H1 (cell line): Measurements from ENCODE around the gene CLDN34.

Experiments used
- CBX8 ChIP-seq: fragments of 300-800, 300-1000 bp; sonication (generic); IDR thresholded peaks from 2 replicates; pipeline ENCODE4 v1.7.1; 2016; ENCODE audit warnings: low read depth, low read length, borderline replicate concordance
- CHD2 ChIP-seq: IDR thresholded peaks from 2 replicates; pipeline ENCODE4 v1.6.1; 2012; ENCODE audit warnings: low read length, improper control_type of control experiment
- CREB1 ChIP-seq: IDR thresholded peaks from 2 replicates; pipeline ENCODE4 v1.6.1; 2012; ENCODE audit warnings: inconsistent platforms
- CTCF ChIP-seq, 3 experiments: IDR thresholded peaks; 1 replicate in 2 of 3; 2 replicates in 1 of 3; pipeline versions ENCODE4 v1.5.1 to v1.6.1; 2011; ENCODE audit warnings: low read length in 3 of 3, mild to moderate bottlenecking in 3 of 3, inconsistent platforms in 2 of 3, low read depth in 1 of 3, moderate library complexity in 1 of 3; ENCODE audit not compliant: insufficient read depth in 1 of 3; ENCODE audit errors: control extremely low read depth in 1 of 3
- EZH2 ChIP-seq: fragments of 200-600 bp; sonication (generic); IDR thresholded peaks from 2 replicates; pipeline ENCODE4 v1.7.1; 2012; ENCODE audit warnings: low read depth, mild to moderate bottlenecking, moderate library complexity, low read length, inconsistent platforms; ENCODE audit not compliant: severe bottlenecking
- JUND ChIP-seq: IDR thresholded peaks from 2 replicates; pipeline ENCODE4 v1.6.1; 2011; ENCODE audit warnings: mild to moderate bottlenecking, improper control_type of control experiment, low read length
- POLR2A ChIP-seq, 2 experiments: IDR thresholded peaks; 1 replicate in 1 of 2; 2 replicates in 1 of 2; pipeline ENCODE4 v1.6.1; 2011; ENCODE audit warnings: low read depth in 2 of 2, low read length in 2 of 2, mild to moderate bottlenecking in 2 of 2; ENCODE audit errors: control extremely low read depth in 1 of 2
- POLR2AphosphoS5 ChIP-seq: IDR thresholded peaks from 2 replicates; pipeline ENCODE4 v1.6.1; 2011; ENCODE audit warnings: low read depth, low read length
- RAD21 ChIP-seq, 2 experiments: IDR thresholded peaks in 1 of 2; conservative IDR thresholded peaks in 1 of 2; 2 replicates each; pipeline ENCODE4 v1.6.1; 2011; ENCODE audit warnings: low read depth in 2 of 2, low read length in 2 of 2, improper control_type of control experiment in 1 of 2, inconsistent platforms in 1 of 2, mild to moderate bottlenecking in 1 of 2, moderate library complexity in 1 of 2
- SRF ChIP-seq: IDR thresholded peaks from 2 replicates; pipeline ENCODE4 v1.6.1; 2011; ENCODE audit warnings: mild to moderate bottlenecking, low read depth, low read length, moderate library complexity
- SUZ12 ChIP-seq: fragments of 200-600 bp; sonication (generic); IDR thresholded peaks from 2 replicates; pipeline ENCODE4 v1.6.1; 2012; ENCODE audit warnings: mild to moderate bottlenecking, inconsistent platforms, low read length, moderate library complexity, mixed read lengths
- TCF12 ChIP-seq: IDR thresholded peaks from 2 replicates; pipeline ENCODE4 v1.6.1; 2011; ENCODE audit warnings: low read depth, mild to moderate bottlenecking, low read length
- USF2 ChIP-seq: IDR thresholded peaks from 2 replicates; pipeline ENCODE4 v1.6.1; 2011; ENCODE audit warnings: low read length, improper control_type of control experiment
- YY1 ChIP-seq: IDR thresholded peaks from 2 replicates; pipeline ENCODE4 v1.6.1; 2011; ENCODE audit warnings: low read depth, mild to moderate bottlenecking, low read length

- TF ChIP-seq SRF (no peak), CTCF (IDR thresholded peaks at IDR 0.05; ENCODE audit: control extremely low read depth in 1 of 3, insufficient read depth in 1 of 3, low read depth in 1 of 3, low read length in 3 of 3) (no peak), POLR2AphosphoS5 (no peak), USF2 (no peak), POLR2A (IDR thresholded peaks at IDR 0.05; ENCODE audit: control extremely low read depth in 1 of 2, low read depth in 2 of 2, low read length in 2 of 2) (no peak), JUND (no peak), TCF12 (no peak), SUZ12 (no peak), RAD21 (IDR thresholded peaks at IDR 0.05 in 1 of 2, conservative IDR thresholded peaks at IDR 0.05 in 1 of 2; ENCODE audit: low read depth in 2 of 2, low read length in 2 of 2) (no peak), CREB1 (no peak), CHD2 (no peak), YY1 (no peak), CBX8 (no peak), EZH2 (no peak)
Measured at GRCh38 chrX:10011261-10011931, 44.2 kb downstream of the CLDN34 start.
